ENCODE data around the gene MCMBP. TPM values are rescaled to one million over a fixed set of nuclear protein-coding genes. Genes with fewer than 3 reads are reported as not detected.
"Not testable (repeated sequence)": the region's sequence is repeated elsewhere in the genome, so short reads cannot be mapped to it uniquely, and the experiment has no call there.

The MCMBP gene
- total and polyA plus RNA-seq, 2 donors (not counting 1 experiment from before 2014, with no cell fraction given), result 40.6 to 63.4 TPM

GRCh38 chr10:119917777-119918176 lies 45.1 kb upstream of the MCMBP start:
- Histone ChIP-seq H3K36me3 (ENCODE audit: control insufficient read depth, insufficient read depth, low read length) (peaks cover 6% of the 10 kb centered on the region), H3K27me3 (ENCODE audit: control insufficient read depth, insufficient read depth, low read length) (no peaks in the 10 kb centered on the region), H3K9me3 (ENCODE audit: control insufficient read depth, insufficient read depth, low read depth, low read length) (no peaks in the 10 kb centered on the region), H3K79me2 (ENCODE audit: control insufficient read depth, insufficient read depth, low read length) (no peaks in the 10 kb centered on the region), H4K20me1 (ENCODE audit: control insufficient read depth, extremely low read depth, insufficient read depth, low read length) (no peaks in the 10 kb centered on the region), H3K4me3 (replicated peaks in 1 of 4; ENCODE audit: control extremely low read depth in 1 of 4, insufficient read depth in 1 of 4, low read depth in 3 of 4, low read length in 4 of 4) (no peak overlapping the region), H2AFZ (ENCODE audit: low read length) (no peak overlapping the region), H3K9ac (ENCODE audit: insufficient read depth, low read length) (no peak overlapping the region), H3K4me2 (ENCODE audit: extremely low read depth, insufficient read depth, low read length) (no peak overlapping the region), H3K4me1 (ENCODE audit: control insufficient read depth, extremely low read depth, insufficient read depth, low read length) (no peaks in the 10 kb centered on the region), H3K27ac (ENCODE audit: insufficient read depth, low read length) (no peak overlapping the region)
- TF ChIP-seq EZH2 (IDR thresholded peaks at IDR 0.05; ENCODE audit: low read length, missing control alignments) (no peak), CTCF (conservative IDR thresholded peaks at IDR 0.05 in 1 of 2, IDR thresholded peaks at IDR 0.05 in 1 of 2; ENCODE audit: low read depth in 1 of 2, low read length in 2 of 2) (peak in 1 of 2 donors; percentile 8)
- DNase-seq (ENCODE audit: low read depth in 2 of 2), result peak in 1 of 2 donors; percentile 45

- Histone ChIP-seq H3K4me2 (ENCODE audit: extremely low read depth, insufficient read depth, low read length) (no peak overlapping the region), H3K9ac (ENCODE audit: insufficient read depth, low read length) (no peak overlapping the region), H3K4me3 (replicated peaks in 1 of 4; ENCODE audit: control extremely low read depth in 1 of 4, insufficient read depth in 1 of 4, low read depth in 3 of 4, low read length in 4 of 4) (no peak overlapping the region), H3K27me3 (ENCODE audit: control insufficient read depth, insufficient read depth, low read length) (no peaks in the 10 kb centered on the region), H3K36me3 (ENCODE audit: control insufficient read depth, insufficient read depth, low read length) (peaks cover 2% of the 10 kb centered on the region), H4K20me1 (ENCODE audit: control insufficient read depth, extremely low read depth, insufficient read depth, low read length) (no peaks in the 10 kb centered on the region), H3K27ac (ENCODE audit: insufficient read depth, low read length) (no peak overlapping the region), H3K79me2 (ENCODE audit: control insufficient read depth, insufficient read depth, low read length) (no peaks in the 10 kb centered on the region), H3K9me3 (ENCODE audit: control insufficient read depth, insufficient read depth, low read depth, low read length) (no peaks in the 10 kb centered on the region), H3K4me1 (ENCODE audit: control insufficient read depth, extremely low read depth, insufficient read depth, low read length) (no peaks in the 10 kb centered on the region), H2AFZ (ENCODE audit: low read length) (no peak overlapping the region)
- TF ChIP-seq CTCF (conservative IDR thresholded peaks at IDR 0.05 in 1 of 2, IDR thresholded peaks at IDR 0.05 in 1 of 2; ENCODE audit: low read depth in 1 of 2, low read length in 2 of 2) (no peak), EZH2 (IDR thresholded peaks at IDR 0.05; ENCODE audit: low read length, missing control alignments) (no peak)
- no peak for DNase-seq (ENCODE audit: low read depth in 2 of 2)
Observed at GRCh38 chr10:119910689-119911088, 38.0 kb upstream of the MCMBP start.

GRCh38 chr10:119908166-119908565 lies 35.5 kb upstream of the MCMBP start:
- no peak overlapping the region for H3K9ac ChIP-seq (ENCODE audit: insufficient read depth, low read length)
- no peak overlapping the region for H3K27ac ChIP-seq (ENCODE audit: insufficient read depth, low read length)
- H3K4me3 ChIP-seq (replicated peaks in 1 of 4; ENCODE audit: control extremely low read depth in 1 of 4, insufficient read depth in 1 of 4, low read depth in 3 of 4, low read length in 4 of 4), result no peak overlapping the region
- no peaks in the 10 kb centered on the region for H3K4me1 ChIP-seq (ENCODE audit: control insufficient read depth, extremely low read depth, insufficient read depth, low read length)
- peak in 1 of 2 donors; percentile 5 for DNase-seq (ENCODE audit: low read depth in 2 of 2)
- no peaks in the 10 kb centered on the region for H4K20me1 ChIP-seq (ENCODE audit: control insufficient read depth, extremely low read depth, insufficient read depth, low read length)
- no peak overlapping the region for H3K4me2 ChIP-seq (ENCODE audit: extremely low read depth, insufficient read depth, low read length)
- H3K36me3 ChIP-seq (ENCODE audit: control insufficient read depth, insufficient read depth, low read length), result peaks cover 7% of the 10 kb centered on the region
- no peaks in the 10 kb centered on the region for H3K9me3 ChIP-seq (ENCODE audit: control insufficient read depth, insufficient read depth, low read depth, low read length)
- no peaks in the 10 kb centered on the region for H3K27me3 ChIP-seq (ENCODE audit: control insufficient read depth, insufficient read depth, low read length)
- H2AFZ ChIP-seq (ENCODE audit: low read length), result no peak overlapping the region
- no peaks in the 10 kb centered on the region for H3K79me2 ChIP-seq (ENCODE audit: control insufficient read depth, insufficient read depth, low read length)
- no peak for TF ChIP-seq CTCF (conservative IDR thresholded peaks at IDR 0.05 in 1 of 2, IDR thresholded peaks at IDR 0.05 in 1 of 2; ENCODE audit: low read depth in 1 of 2, low read length in 2 of 2)
- no peak for TF ChIP-seq EZH2 (IDR thresholded peaks at IDR 0.05; ENCODE audit: low read length, missing control alignments)

GRCh38 chr10:119907695-119908094 lies 35.1 kb upstream of the MCMBP start:
- DNase-seq (ENCODE audit: low read depth in 2 of 2); H4K20me1 ChIP-seq (ENCODE audit: control insufficient read depth, extremely low read depth, insufficient read depth, low read length); H3K36me3 ChIP-seq (ENCODE audit: control insufficient read depth, insufficient read depth, low read length); H3K9me3 ChIP-seq (ENCODE audit: control insufficient read depth, insufficient read depth, low read depth, low read length); H3K27me3 ChIP-seq (ENCODE audit: control insufficient read depth, insufficient read depth, low read length); H3K79me2 ChIP-seq (ENCODE audit: control insufficient read depth, insufficient read depth, low read length); H3K4me3 ChIP-seq (replicated peaks in 1 of 4; ENCODE audit: control extremely low read depth in 1 of 4, insufficient read depth in 1 of 4, low read depth in 3 of 4, low read length in 4 of 4); H3K27ac ChIP-seq (ENCODE audit: insufficient read depth, low read length); H3K9ac ChIP-seq (ENCODE audit: insufficient read depth, low read length); H2AFZ ChIP-seq (ENCODE audit: low read length); H3K4me1 ChIP-seq (ENCODE audit: control insufficient read depth, extremely low read depth, insufficient read depth, low read length); H3K4me2 ChIP-seq (ENCODE audit: extremely low read depth, insufficient read depth, low read length): not testable (repeated sequence)

Measured in fibroblast of lung (primary cell).